Activated effector memory CD4-positive, alpha-beta T cell treated with anti-CD3 and anti-CD28 coated beads, Interleukin-2, amount 50 U/mL, for 16 hours (primary cell): Measurements from ENCODE around the gene NABP1.

Experiments
- DNase-seq: peaks from one replicate; pipeline ENCODE4 v3.0.0-alpha.2; 2020

NABP1 gene

GRCh38 chr2:191650896-191651773 is 26.8 kb upstream of the NABP1 start:
- no peak for DNase-seq

DNA sequence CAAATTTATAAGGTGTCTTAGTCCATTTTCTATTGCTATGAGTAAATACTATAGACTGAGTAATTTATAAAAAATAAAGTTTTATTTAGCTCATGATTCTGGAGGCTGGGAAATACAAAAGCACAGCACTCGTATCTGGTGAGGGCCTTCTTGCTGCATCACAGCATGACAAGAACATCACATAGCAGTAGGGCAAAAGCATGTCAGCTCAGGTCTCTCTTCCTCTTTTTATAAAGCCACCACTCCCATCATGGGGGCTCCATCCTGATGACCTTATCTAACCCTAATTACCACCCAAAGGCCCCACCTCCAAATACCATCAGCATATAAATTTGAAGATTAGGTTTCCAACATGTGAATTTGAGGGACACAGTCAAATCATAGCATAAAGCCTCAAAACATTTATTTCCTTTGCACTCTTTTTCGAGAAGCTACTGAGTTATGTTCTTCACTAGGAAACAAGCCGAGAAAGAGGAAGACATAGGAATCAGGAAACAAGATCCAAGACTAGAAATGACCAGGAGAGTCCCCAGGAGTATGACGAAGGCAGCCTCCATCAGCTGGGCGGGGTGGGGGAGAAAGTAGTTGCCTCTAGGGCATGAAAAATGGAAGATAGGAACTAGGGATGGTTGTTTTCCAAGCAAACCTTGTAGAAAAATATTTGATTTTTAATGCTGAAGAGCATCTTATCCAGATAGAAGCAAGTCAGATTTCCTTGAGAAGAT is 24.1 kb upstream of the NABP1 start:
- no peak for DNase-seq

GRCh38 chr2:191656391-191656790 is 21.5 kb upstream of the NABP1 start:
- DNase-seq, result no peak

DNA sequence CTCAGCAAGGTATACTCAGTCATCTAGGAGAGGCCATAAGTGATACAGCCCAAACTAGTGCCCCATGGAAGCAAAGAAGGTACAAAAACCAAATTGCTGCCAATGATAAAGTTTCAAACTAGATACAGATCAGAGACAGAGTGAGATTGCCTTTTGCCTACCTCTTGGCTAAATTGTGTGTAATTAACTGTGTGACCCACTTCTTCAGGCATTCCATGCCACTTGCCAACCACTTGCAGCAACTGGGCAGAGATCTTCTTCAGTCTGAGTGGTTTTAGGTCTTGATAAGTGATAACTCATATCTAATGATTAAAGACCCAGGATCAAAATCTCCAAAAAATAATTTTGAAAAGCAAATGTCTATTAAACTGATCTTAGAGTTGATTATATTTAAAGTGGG is 21.1 kb upstream of the NABP1 start:
- no peak for DNase-seq

- DNase-seq, result no peak
Observed at GRCh38 chr2:191657977-191658376, 20.0 kb upstream of the NABP1 start.

DNA sequence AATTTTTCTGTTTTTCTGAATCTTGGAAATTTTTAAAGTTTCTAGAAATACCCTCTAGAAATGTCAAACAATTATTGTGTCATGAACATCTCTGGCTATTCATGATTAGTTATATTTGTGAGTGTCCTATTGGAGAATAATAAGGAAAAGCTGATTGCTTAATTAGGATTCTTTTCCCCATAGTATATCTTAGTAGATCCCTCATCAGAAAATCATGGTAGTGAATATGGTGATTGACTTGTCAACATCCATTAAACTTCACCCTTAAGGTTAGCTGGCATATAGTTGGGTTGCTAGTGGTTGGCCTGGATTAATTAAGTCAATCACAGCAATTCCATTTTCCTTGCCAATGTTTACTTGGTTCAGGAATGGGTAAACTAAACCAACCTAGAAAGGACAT is 18.7 kb upstream of the NABP1 start:
- DNase-seq, result no peak

GRCh38 chr2:191660575-191660974 is 17.4 kb upstream of the NABP1 start:
- no peak for DNase-seq

- DNase-seq, result no peak
Observed at GRCh38 chr2:191661097-191661924, 16.6 kb upstream of the NABP1 start.

DNA sequence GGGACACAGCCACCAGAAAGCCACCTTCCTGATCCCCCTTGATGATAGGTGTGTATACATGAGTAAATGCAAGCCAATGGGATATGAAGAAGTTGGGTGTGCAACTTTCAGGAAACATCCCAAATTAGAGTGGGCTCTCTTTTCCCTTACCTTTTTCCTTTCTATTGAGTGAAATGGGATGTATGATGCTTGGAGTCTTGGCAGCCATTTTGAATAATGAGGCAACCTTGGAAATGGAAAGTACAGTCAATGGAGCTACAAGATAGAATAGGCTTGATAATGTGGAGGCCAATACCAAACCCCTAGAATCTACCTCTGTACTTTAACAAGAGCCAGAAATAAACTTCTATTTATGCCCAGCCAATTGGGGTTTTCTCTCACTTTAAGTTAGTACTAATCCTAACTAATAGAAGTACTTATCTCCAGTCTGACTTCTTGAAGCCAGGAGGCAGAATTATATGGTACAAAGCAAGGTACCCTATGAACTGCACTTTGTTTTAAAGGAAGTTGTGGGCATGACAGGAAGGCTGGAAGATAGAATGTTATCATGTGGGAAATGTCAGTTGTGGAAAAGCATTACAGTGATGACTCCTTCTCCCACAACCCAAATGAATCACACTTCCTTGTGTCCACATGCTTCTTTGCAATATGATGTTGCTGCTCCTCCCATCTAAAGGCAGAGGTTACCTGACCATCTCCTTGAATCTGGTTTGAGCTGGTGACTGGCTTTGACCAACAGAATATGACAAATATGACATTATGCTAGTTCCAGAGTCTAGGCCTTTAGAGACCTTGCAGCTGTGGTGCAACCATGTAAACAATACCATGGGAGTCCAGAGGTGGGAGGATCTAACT is 12.9 kb upstream of the NABP1 start:
- DNase-seq, result no peak

DNA sequence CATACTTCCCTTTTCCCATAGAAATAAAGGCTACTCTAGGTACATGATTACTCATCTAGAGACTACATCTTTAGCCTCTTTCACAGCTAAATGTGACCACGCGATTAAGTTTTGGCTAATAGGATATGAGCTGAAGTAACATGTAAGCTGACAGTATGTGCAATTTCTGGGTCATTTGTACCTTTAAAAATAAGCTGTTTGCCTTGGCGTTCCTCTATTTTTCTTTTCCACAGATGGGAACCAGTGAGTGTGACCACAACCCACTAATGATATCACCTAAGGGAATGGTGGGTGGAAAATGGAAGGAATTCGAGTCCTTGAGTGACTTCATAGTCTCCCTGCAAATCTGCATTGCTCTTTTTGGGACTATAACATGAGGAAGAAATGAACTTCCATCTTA is 11.7 kb upstream of the NABP1 start:
- no peak for DNase-seq

DNA sequence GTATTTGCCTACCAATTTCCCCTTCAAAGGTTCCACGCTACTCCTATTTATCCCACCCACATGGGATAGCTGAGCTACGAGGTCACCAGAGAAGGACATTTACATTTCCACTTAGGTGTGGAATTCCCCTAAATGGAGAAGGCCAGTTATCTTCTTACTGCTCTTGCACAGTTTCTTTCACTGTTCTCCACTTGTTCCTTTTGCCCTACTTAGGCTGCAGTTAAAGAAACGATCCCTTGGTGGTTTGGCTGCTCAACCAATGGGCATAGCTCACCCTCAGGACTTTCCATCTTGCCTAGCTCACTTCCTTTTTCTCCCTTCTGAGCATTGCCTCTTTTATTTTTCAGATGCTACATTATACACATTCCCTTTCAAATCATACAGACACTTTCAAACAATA is 11.2 kb upstream of the NABP1 start:
- no peak for DNase-seq

- no peak for DNase-seq
Observed at GRCh38 chr2:191670076-191670475, 7.9 kb upstream of the NABP1 start.

DNA sequence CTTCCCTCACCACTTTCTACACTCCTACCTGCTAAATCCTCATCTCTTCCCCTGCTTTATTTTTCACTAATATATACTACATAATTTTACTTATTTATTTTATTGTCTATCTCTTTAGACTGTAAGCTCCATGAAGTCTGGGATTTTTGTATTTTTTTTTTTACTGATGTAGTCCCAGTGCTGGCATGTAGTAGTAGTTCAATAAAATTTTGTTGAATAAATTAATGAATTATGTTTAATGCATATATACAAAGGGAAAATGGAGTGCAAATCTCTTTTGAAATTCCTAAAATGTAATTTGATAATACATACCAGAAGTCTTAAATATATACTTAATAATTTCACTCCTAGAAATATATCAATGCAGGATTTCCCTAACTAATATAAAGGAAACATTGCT is 7.1 kb upstream of the NABP1 start:
- no peak for DNase-seq

- DNase-seq, result peak; percentile 82
Observed at GRCh38 chr2:191675807-191676721, 1.9 kb upstream of the NABP1 start.

GRCh38 chr2:191676790-191677645 is 918 bp upstream of the NABP1 start:
- peak; percentile 75 for DNase-seq

DNA sequence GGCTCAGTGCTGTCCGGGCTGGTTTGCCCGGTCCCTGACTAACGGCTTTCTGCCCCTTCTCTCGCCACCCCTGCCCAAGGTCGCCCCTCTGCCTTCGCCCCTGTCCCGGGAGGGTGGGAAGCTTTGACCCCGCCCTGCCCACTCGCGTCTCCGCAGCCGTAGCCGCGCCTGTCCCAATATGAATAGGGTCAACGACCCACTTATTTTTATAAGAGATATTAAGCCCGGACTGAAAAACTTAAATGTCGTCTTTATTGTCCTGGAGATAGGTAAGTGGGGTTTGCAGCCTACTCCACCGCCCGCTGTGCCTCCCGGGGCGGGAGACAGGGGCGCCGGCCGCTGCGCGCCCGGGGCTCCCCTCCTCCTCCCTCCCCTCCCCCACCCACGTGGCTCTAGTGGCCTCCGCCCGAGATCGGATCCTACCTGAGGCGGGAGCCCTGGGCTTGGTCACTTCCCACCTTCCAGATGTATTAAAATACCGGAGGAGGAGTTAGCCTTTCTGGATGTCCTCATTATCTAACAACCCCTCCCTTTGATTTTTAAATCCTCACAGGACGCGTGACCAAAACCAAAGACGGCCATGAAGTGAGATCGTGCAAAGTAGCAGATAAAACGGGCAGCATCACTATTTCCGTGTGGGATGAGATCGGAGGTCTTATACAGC is 633 bp downstream of the NABP1 start:
- peak; percentile 87 for DNase-seq

- DNase-seq, result no peak
Observed at GRCh38 chr2:191679818-191680600, 2.1 kb downstream of the NABP1 start.

GRCh38 chr2:191680639-191681038 is 2.7 kb downstream of the NABP1 start:
- no peak for DNase-seq

- DNase-seq, result no peak
Observed at GRCh38 chr2:191682126-191682525, 4.2 kb downstream of the NABP1 start.
